Transverse colon (tissue), 4 donors: ENCODE data around the gene AXIN1.

ENCODE experiments used
- CTCF ChIP-seq, 5 experiments: fragments of 200-600 bp in 3 of 5; fragments of 450-650 bp in 2 of 5; sonication (generic) in 3 of 5; IDR thresholded peaks; 1 replicate in 2 of 5; 2 replicates in 3 of 5; pipeline ENCODE4 v1.5.1; 2016 to 2017; ENCODE audit warnings: antibody characterized with exemption in 5 of 5, inconsistent platforms in 3 of 5, mild to moderate bottlenecking in 2 of 5, moderate library complexity in 1 of 5
- POLR2A ChIP-seq: fragments of 450-650 bp; IDR thresholded peaks from one replicate; pipeline ENCODE4 v1.6.1; 2016; ENCODE audit warnings: antibody characterized with exemption, mild to moderate bottlenecking, moderate library complexity
- POLR2AphosphoS5 ChIP-seq, 3 donors: sonication (generic); formaldehyde crosslinking; IDR thresholded peaks; one replicate each; pipeline ENCODE4 v1.6.1; 2016; ENCODE audit warnings: antibody characterized with exemption in 3 of 3

GRCh38 chr16:368388-369158 is 16.1 kb upstream of the AXIN1 start:
- TF ChIP-seq POLR2A = no peak
- no peak for TF ChIP-seq CTCF (IDR thresholded peaks at IDR 0.05)
- TF ChIP-seq POLR2AphosphoS5 (IDR thresholded peaks at IDR 0.05) = no peak
